GM23248 (cell line): Measurements from ENCODE around the gene FSTL4. TPM values are rescaled to one million over a fixed set of nuclear protein-coding genes. Genes with fewer than 3 reads are reported as not detected.
A peak's percentile ranks its signal among the peaks of the same experiment; 100 is the strongest.

Experiments
- DNase-seq: peaks from one replicate; pipeline ENCODE4 v3.0.0-alpha.2; 2015
- H2AFZ ChIP-seq: fragments of 200-600 bp; sonication (generic); 2 replicates; pipeline ENCODE4 v1.6.1; 2016; ENCODE audit warnings: antibody characterized with exemption
- H3F3A ChIP-seq: fragments of 200-600 bp; sonication (generic); 2 replicates; pipeline ENCODE4 v1.6.1; 2016; ENCODE audit warnings: mild to moderate bottlenecking, antibody characterized with exemption, mixed run types; ENCODE audit not compliant: insufficient read depth
- H3K27ac ChIP-seq: fragments of 200-600 bp; sonication (generic); 2 replicates; pipeline ENCODE4 v1.5.1; 2016; ENCODE audit warnings: mild to moderate bottlenecking
- H3K27me3 ChIP-seq: fragments of 200-600 bp; sonication (generic); replicated peaks from 2 replicates; pipeline ENCODE4 v1.6.1; 2016; ENCODE audit warnings: mild to moderate bottlenecking; ENCODE audit not compliant: insufficient read depth
- H3K36me3 ChIP-seq: fragments of 200-600 bp; sonication (generic); 2 replicates; pipeline ENCODE4 v1.6.1; 2016; ENCODE audit warnings: low read depth, mild to moderate bottlenecking
- H3K4me1 ChIP-seq: fragments of 200-600 bp; sonication (generic); 2 replicates; pipeline ENCODE4 v1.6.1; 2016; ENCODE audit warnings: mild to moderate bottlenecking; ENCODE audit not compliant: insufficient read depth
- H3K4me2 ChIP-seq: fragments of 200-600 bp; sonication (generic); one replicate; pipeline ENCODE4 v1.6.1; 2016; ENCODE audit warnings: mild to moderate bottlenecking; ENCODE audit not compliant: unreplicated experiment
- H3K4me3 ChIP-seq: fragments of 200-600 bp; sonication (generic); 2 replicates; pipeline ENCODE4 v1.5.1; 2016; ENCODE audit warnings: mild to moderate bottlenecking
- H3K79me2 ChIP-seq: fragments of 200-600 bp; sonication (generic); 2 replicates; pipeline ENCODE4 v1.6.1; 2016; ENCODE audit warnings: mild to moderate bottlenecking; ENCODE audit not compliant: insufficient read depth
- H3K9ac ChIP-seq: fragments of 200-600 bp; sonication (generic); 2 replicates; pipeline ENCODE4 v1.6.1; 2016; ENCODE audit warnings: mild to moderate bottlenecking
- H3K9me2 ChIP-seq: fragments of 200-600 bp; sonication (generic); 2 replicates; pipeline ENCODE4 v1.6.1; 2016; ENCODE audit warnings: mixed run types, mild to moderate bottlenecking, moderate library complexity; ENCODE audit not compliant: insufficient read depth
- H3K9me3 ChIP-seq: fragments of 200-600 bp; sonication (generic); one replicate; pipeline ENCODE4 v1.6.1; 2017; ENCODE audit warnings: low read depth
- H4K20me1 ChIP-seq: fragments of 200-600 bp; sonication (generic); 2 replicates; pipeline ENCODE4 v1.6.0; 2016; ENCODE audit not compliant: insufficient read depth
- EZH2 ChIP-seq: fragments of 200-600 bp; sonication (generic); IDR thresholded peaks from 2 replicates; pipeline ENCODE4 v1.6.1; 2018; ENCODE audit warnings: antibody characterized with exemption, mild to moderate bottlenecking; ENCODE audit not compliant: insufficient read depth, poor library complexity, severe bottlenecking
- EZH2phosphoT487 ChIP-seq: fragments of 200-600 bp; sonication (generic); IDR thresholded peaks from 2 replicates; pipeline ENCODE4 v1.6.1; 2018; ENCODE audit warnings: antibody characterized with exemption, moderate library complexity, mild to moderate bottlenecking, low read depth; ENCODE audit not compliant: insufficient read depth
- WGBS, 2 experiments: methylation state at CpG; one replicate each; pipeline ENCODE4 v1.1.6; 2015 to 2017; ENCODE audit warnings: low lambda C conversion rate in 2 of 2, low coverage in 1 of 2; ENCODE audit errors: missing lambda C conversion rate in 2 of 2; 5-methylcytosine and 5-hydroxymethylcytosine counted together
- in situ Hi-C: fragments of 300-500 bp; cut with MboI; formaldehyde crosslinking; loops from 2 replicates; pipeline ENCODE4 v1.15.0; 2020
- polyA plus RNA-seq: library from polyadenylated mRNA; unstranded; fragments of >200 nt; fragmentation: Nextera tagmentation; extraction: Ambion mirVana; gene quantifications from 2 replicates; pipeline ENCODE4 v1.2.1, GENCODE V29; 2016
- total RNA-seq: library from RNA; depleted of rRNA; stranded (reverse); fragments of >200 nt; shearing (Covaris generic); gene quantifications from 2 replicates; pipeline ENCODE4 v1.2.3, GENCODE V29; 2014

Gene FSTL4
- total and polyA plus RNA-seq, 2 experiments from 2014 or later, result not detected

- H3K27ac ChIP-seq, result no peak overlapping the region
- H2AFZ ChIP-seq, result no peak overlapping the region
- no peaks in the 10 kb centered on the region for H3K9me3 ChIP-seq
- WGBS, 2 experiments, result 66 to 72% methylated on average over 2 of the region's 2 CpGs
- peaks cover 5% of the 10 kb centered on the region for H3K4me1 ChIP-seq
- no peaks in the 10 kb centered on the region for H4K20me1 ChIP-seq
- TF ChIP-seq EZH2phosphoT487, result no peak
- TF ChIP-seq EZH2, result no peak
- no peaks in the 10 kb centered on the region for H3K36me3 ChIP-seq
- no peaks in the 10 kb centered on the region for H3K9me2 ChIP-seq
- H3K79me2 ChIP-seq, result no peaks in the 10 kb centered on the region
- in situ Hi-C loops, result no loop called here
- no peak overlapping the region for H3K9ac ChIP-seq
- no peak overlapping the region for H3K4me2 ChIP-seq
- no peak overlapping the region for H3K4me3 ChIP-seq
- H3K27me3 ChIP-seq, result no peaks in the 10 kb centered on the region; the same call in 1 of the 2 replicates
- no peak for DNase-seq
- H3F3A ChIP-seq, result no peaks in the 10 kb centered on the region
These were observed 153.9 kb downstream of the FSTL4 start for GRCh38 chr5:133458435-133458834.

DNA sequence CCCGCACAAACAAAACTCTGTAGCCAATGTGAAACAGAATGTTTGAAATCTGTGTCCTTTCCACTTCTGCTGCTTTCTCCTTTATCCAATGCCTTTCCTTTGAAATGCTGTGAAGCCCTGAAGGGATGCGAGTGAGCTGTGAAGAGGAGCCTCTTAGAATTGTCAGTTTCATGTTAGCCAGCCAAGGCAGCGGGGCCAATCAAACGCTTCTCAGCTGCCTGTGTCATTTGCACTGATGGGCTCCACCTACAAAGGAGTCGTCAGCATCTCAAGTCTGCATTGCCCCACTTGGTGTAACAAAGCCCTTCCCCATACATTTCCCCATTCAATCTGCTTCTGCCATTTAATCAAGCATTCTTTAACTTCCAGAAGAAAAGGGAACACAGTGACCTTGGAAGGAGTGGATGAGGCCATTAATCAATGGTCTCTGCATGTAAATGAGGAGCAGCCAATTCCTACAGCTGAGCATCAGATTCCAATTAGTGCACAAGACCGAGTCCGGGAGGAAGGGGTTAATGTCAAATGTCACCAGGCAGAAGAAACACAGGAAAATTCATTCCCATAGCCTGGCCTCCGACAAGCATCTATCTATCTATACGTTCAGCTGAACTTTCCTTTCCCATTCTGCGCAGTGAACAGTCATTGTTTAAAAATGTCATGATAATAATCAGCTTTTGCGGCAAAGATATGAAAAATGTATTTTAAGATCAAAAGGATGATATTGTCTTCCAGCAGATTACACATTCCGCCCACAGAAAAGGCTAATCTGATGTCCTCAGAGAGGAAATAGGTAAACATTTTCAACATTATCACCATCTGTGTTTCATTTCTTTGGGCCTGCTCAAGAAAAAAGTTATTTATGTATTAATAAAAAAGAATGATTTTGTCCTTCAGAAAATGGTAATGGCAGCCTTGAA is 154.6 kb downstream of the FSTL4 start:
- H3K79me2 ChIP-seq, result no peaks in the 10 kb centered on the region
- no peak overlapping the region for H3K9ac ChIP-seq
- H3K9me2 ChIP-seq, result no peaks in the 10 kb centered on the region
- no peak overlapping the region for H3K4me3 ChIP-seq
- no peak overlapping the region for H2AFZ ChIP-seq
- H3K36me3 ChIP-seq, result no peaks in the 10 kb centered on the region
- DNase-seq, result no peak
- H3K4me2 ChIP-seq, result no peak overlapping the region
- H3K4me1 ChIP-seq, result peaks cover 5% of the 10 kb centered on the region
- 52 to 56% methylated on average over 12 of the region's 12 CpGs for WGBS, 2 experiments
- H4K20me1 ChIP-seq, result no peaks in the 10 kb centered on the region
- in situ Hi-C loops, result no loop called here
- H3F3A ChIP-seq, result no peaks in the 10 kb centered on the region
- no peaks in the 10 kb centered on the region; the same call in 1 of the 2 replicates for H3K27me3 ChIP-seq
- H3K9me3 ChIP-seq, result no peaks in the 10 kb centered on the region
- H3K27ac ChIP-seq, result no peak overlapping the region
- no peak for TF ChIP-seq EZH2
- no peak for TF ChIP-seq EZH2phosphoT487

DNA sequence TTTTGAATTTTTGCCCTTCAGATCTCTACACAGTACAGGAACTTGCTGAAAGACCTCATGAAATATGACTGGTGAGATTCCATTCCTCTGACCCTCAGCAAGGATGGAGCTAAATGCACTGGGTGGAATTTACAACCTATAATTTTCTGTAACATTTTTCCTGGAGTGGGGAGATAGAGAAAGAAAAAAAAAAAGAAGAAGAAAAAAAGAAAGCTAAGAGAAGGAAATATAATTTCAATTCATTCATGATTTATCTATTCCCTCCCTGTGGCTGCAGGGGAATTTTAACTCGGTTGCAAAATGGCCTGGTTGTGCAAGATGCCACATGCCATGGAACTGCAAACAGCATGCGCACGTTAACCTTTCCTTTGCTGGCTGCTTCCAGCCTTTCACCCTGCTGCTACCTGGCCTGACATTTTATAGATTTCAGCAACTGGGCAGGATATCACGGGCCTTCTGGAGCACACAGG is 155.4 kb downstream of the FSTL4 start:
- Histone ChIP-seq H3K9me3 (no peaks in the 10 kb centered on the region), H3K36me3 (no peaks in the 10 kb centered on the region), H3F3A (no peaks in the 10 kb centered on the region), H4K20me1 (no peaks in the 10 kb centered on the region), H3K79me2 (no peaks in the 10 kb centered on the region), H3K9me2 (no peaks in the 10 kb centered on the region), H3K27me3 (no peaks in the 10 kb centered on the region; the same call in 1 of the 2 replicates), H3K4me1 (peaks cover 5% of the 10 kb centered on the region), H3K4me3 (no peak overlapping the region), H3K27ac (no peak overlapping the region), H2AFZ (no peak overlapping the region), H3K4me2 (no peak overlapping the region), H3K9ac (no peak overlapping the region)
- peak; percentile 35 for DNase-seq
- 28 to 36% methylated on average over 4 of the region's 4 CpGs for WGBS, 2 experiments
- in situ Hi-C loops, result no loop called here
- TF ChIP-seq EZH2 (no peak), EZH2phosphoT487 (no peak)

GRCh38 chr5:133455676-133456075 is 156.7 kb downstream of the FSTL4 start:
- 49 to 55% methylated on average over 5 of the region's 5 CpGs for WGBS, 2 experiments
- Histone ChIP-seq H3K27ac (no peak overlapping the region), H3K79me2 (no peaks in the 10 kb centered on the region), H3F3A (no peaks in the 10 kb centered on the region), H3K36me3 (no peaks in the 10 kb centered on the region), H3K4me2 (no peak overlapping the region), H3K9me3 (no peaks in the 10 kb centered on the region), H3K9ac (no peak overlapping the region), H3K4me3 (no peak overlapping the region), H4K20me1 (no peaks in the 10 kb centered on the region), H2AFZ (no peak overlapping the region), H3K9me2 (no peaks in the 10 kb centered on the region), H3K27me3 (peaks cover 3% of the 10 kb centered on the region), H3K4me1 (peaks cover 5% of the 10 kb centered on the region)
- TF ChIP-seq EZH2phosphoT487, result no peak
- no peak for TF ChIP-seq EZH2
- in situ Hi-C loops, result no loop called here
- no peak for DNase-seq
